GM12878 (cell line): ENCODE data around the gene DYDC2.

Experiments
- ASH2L ChIP-seq: fragments of 300-600, 200-600 bp; sonication (generic); IDR thresholded peaks from 2 replicates; pipeline ENCODE4 v1.6.1; 2017; ENCODE audit warnings: low read depth, mild to moderate bottlenecking, borderline replicate concordance
- CHD4 ChIP-seq: fragments of 200-600 bp; sonication (generic); IDR thresholded peaks from 2 replicates; pipeline ENCODE4 v1.6.1; 2016; ENCODE audit warnings: mild to moderate bottlenecking
- EED ChIP-seq: sonication (generic); IDR thresholded peaks from 2 replicates; pipeline ENCODE4 v1.6.1; 2016; ENCODE audit warnings: antibody characterized with exemption, low read depth
- EZH2 ChIP-seq: IDR thresholded peaks from 2 replicates; pipeline ENCODE4 v1.6.1; 2012; ENCODE audit warnings: low read depth, mild to moderate bottlenecking, control low read depth, inconsistent platforms, low read length, borderline replicate concordance; ENCODE audit not compliant: control insufficient read depth
- HDAC2 ChIP-seq: fragments of 200-600 bp; sonication (generic); IDR thresholded peaks from 2 replicates; pipeline ENCODE4 v1.6.1; 2017
- MXI1 ChIP-seq: fragments of 150-350 bp; IDR thresholded peaks from 2 replicates; pipeline ENCODE4 v1.6.1; 2011; ENCODE audit warnings: low read depth, mild to moderate bottlenecking, inconsistent platforms, low read length, improper control_type of control experiment
- MYB ChIP-seq: fragments of 150-350 bp; IDR thresholded peaks from 2 replicates; pipeline ENCODE4 v1.6.1; 2014; ENCODE audit warnings: mild to moderate bottlenecking, low read depth, low read length, borderline replicate concordance
- SPI1 ChIP-seq: IDR thresholded peaks from 2 replicates; pipeline ENCODE4 v1.6.1; 2011; ENCODE audit warnings: low read depth, mild to moderate bottlenecking, low read length, moderate library complexity, borderline replicate concordance; ENCODE audit not compliant: insufficient read depth
- TARDBP ChIP-seq: IDR thresholded peaks from 2 replicates; pipeline ENCODE4 v1.6.1; 2016; ENCODE audit warnings: borderline replicate concordance

DNA sequence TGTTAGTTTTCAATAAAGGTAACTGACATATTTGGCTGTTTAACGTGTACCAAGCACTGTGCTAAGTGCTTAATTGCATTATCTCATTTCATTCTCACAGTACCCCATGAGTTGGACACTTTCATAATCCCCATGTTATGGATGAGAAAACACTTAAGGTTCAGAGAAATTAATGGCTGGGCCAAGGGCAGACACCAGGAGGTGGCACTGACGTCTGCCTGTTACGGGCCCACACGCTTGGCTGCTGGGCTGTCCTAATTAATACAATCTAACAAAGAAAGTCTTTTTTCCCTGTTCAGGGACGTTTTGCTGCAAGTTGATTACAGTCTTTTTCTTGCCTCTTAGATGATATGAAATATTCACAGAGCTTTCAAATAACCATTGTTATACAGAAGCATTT is 16.1 kb downstream of the DYDC2 start:
- TF ChIP-seq TARDBP (no peak), MXI1 (no peak), EZH2 (no peak), ASH2L (no peak), MYB (no peak), SPI1 (no peak), CHD4 (no peak), HDAC2 (no peak), EED (no peak)
